Right lobe of liver (tissue), 6 donors: ENCODE results near the gene LYZL6. TPM values are rescaled to one million over a fixed set of nuclear protein-coding genes. Genes with fewer than 3 reads are reported as not detected.

Experiments
- ATAC-seq, 4 donors: fragments of 200-7000 bp; cut with Tn5 transposase; one replicate each; pipeline ENCODE4 v1.9.1; 2020; ENCODE audit warnings: mild to moderate bottlenecking in 4 of 4, moderate library complexity in 4 of 4
- DNase-seq, 3 donors: peaks; one replicate each; pipeline ENCODE4 v3.0.0-alpha.2; 2020
- H3K27ac ChIP-seq, 3 donors: fragments of 200-600 bp; one replicate each; pipeline ENCODE4 v1.8.0; 2022
- H3K27me3 ChIP-seq, 2 donors: fragments of 200-600 bp; one replicate each; pipeline ENCODE4 v1.8.0; 2022
- H3K36me3 ChIP-seq, 4 donors: fragments of 200-600 bp; sonication (generic) in 1 of 4; one replicate each; pipeline versions ENCODE4 v1.5.1 to v1.8.0; 2017 to 2022; ENCODE audit warnings: control low read depth in 1 of 4
- H3K4me1 ChIP-seq, 4 donors: fragments of 200-600 bp; sonication (generic) in 1 of 4; one replicate each; pipeline versions ENCODE4 v1.5.1 to v1.8.0; 2017 to 2022; ENCODE audit warnings: control low read depth in 1 of 4
- H3K4me3 ChIP-seq, 3 donors: fragments of 200-600 bp; one replicate each; pipeline ENCODE4 v1.8.0; 2022
- H3K9me3 ChIP-seq, 4 donors: fragments of 200-600 bp; sonication (generic) in 1 of 4; one replicate each; pipeline versions ENCODE4 v1.5.1 to v1.8.0; 2017 to 2022; ENCODE audit warnings: control low read depth in 1 of 4
- POLR2A ChIP-seq: fragments of 450-650 bp; IDR thresholded peaks from one replicate; pipeline ENCODE4 v1.6.1; 2017; ENCODE audit warnings: antibody characterized with exemption, mild to moderate bottlenecking
- WGBS: methylation state at CpG from one replicate; pipeline ENCODE4 v1.1.6; 2018; ENCODE audit warnings: low coverage, low lambda C conversion rate; ENCODE audit not compliant: insufficient coverage; ENCODE audit errors: missing lambda C conversion rate; 5-methylcytosine and 5-hydroxymethylcytosine counted together
- intact Hi-C, 2 donors: fragments of 100-400 bp; cut with DNase I; formaldehyde crosslinking; loops; one replicate each; pipeline versions ENCODE4 v1.11.2 to v1.14.1; 2022
- long read RNA-seq: library from polyadenylated mRNA; unstranded; transcript quantifications from one replicate; pipeline ENCODE4 v2.0.0, GENCODE V29; 2019
- total RNA-seq, 6 experiments: library from RNA; depleted of rRNA in 2 of 6; stranded (reverse); fragments of >200 nt in 2 of 6; fragmentation: NEBNext Ultra II Directional in 3 of 6; extraction: Animal tissue kit (Norgen Biotek cat#: 25700) in 3 of 6; gene quantifications; one replicate each; pipeline versions ENCODE4 v1.1.0 to v1.2.4, GENCODE V29; 2016 to 2023
- TF ChIP-seq, protein P1 (sequence below), 4 donors: fragments of 200-600 bp in 3 of 4; fragments of 450-650 bp in 1 of 4; IDR thresholded peaks; one replicate each; pipeline versions ENCODE4 v1.5.1 to v1.8.0; 2016 to 2022; ENCODE audit warnings: antibody characterized with exemption in 4 of 4, mild to moderate bottlenecking in 2 of 4
- donor health status: DM: no; HTN: yes; CAD: no.
- donor health status: DM: no; HTN: no; CAD: no.
- donor health status: DM: no; HTN: no; CAD: no.
- donor health status: DM: no; HTN: yes; CAD: no.
- donor health status: DM: no; HTN: yes; CAD: no.

LYZL6 gene, protein sequence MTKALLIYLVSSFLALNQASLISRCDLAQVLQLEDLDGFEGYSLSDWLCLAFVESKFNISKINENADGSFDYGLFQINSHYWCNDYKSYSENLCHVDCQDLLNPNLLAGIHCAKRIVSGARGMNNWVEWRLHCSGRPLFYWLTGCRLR
- not detected for total RNA-seq
- long read RNA-seq: 0 reads

DNA sequence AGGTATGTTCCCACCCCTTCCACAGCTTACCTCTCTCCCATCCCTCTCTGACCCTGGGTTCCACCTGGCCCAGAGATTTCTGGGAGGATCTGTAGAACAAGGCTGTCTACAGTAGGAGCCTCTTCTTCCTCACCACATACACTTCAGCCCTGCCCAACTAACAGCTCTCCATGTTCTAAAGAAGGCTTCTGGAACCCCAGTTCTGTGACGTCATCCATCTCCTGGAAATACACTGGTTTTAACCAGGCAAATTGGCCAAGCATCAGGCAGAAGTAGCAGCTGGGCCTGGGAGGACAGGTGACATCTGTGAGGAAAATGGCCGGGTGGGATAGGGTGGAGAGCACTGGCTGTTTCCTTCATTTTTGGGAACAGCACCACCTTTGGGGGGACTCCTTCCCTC, at the start of gene LYZL6:
Gene LYZL6, minus strand, starts transcription at position 177 of the 400 bp plus-strand sequence. CDS start 4,357 bp downstream, outside the sequence.
- Histone ChIP-seq H3K9me3 (no peaks in the 10 kb centered on the region), H3K27ac (no peak within 1 kb of the TSS), H3K36me3 (no peaks in the 10 kb centered on the region), H3K4me3 (no peak within 1 kb of the TSS), H3K4me1 (peaks cover 0 to 5% (median 0%) of the 10 kb centered on the region in 4 donors), H3K27me3 (no peaks in the 10 kb centered on the region)
- intact Hi-C loops: no loop called here
- TF ChIP-seq POLR2A: no peak
- TF ChIP-seq, protein P1, sequence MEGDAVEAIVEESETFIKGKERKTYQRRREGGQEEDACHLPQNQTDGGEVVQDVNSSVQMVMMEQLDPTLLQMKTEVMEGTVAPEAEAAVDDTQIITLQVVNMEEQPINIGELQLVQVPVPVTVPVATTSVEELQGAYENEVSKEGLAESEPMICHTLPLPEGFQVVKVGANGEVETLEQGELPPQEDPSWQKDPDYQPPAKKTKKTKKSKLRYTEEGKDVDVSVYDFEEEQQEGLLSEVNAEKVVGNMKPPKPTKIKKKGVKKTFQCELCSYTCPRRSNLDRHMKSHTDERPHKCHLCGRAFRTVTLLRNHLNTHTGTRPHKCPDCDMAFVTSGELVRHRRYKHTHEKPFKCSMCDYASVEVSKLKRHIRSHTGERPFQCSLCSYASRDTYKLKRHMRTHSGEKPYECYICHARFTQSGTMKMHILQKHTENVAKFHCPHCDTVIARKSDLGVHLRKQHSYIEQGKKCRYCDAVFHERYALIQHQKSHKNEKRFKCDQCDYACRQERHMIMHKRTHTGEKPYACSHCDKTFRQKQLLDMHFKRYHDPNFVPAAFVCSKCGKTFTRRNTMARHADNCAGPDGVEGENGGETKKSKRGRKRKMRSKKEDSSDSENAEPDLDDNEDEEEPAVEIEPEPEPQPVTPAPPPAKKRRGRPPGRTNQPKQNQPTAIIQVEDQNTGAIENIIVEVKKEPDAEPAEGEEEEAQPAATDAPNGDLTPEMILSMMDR (IDR thresholded peaks at IDR 0.05): no peak
- WGBS: 100% methylated on average over 1 of the region's 2 CpGs
- DNase-seq (no peak), ATAC-seq (no peak)

DNA sequence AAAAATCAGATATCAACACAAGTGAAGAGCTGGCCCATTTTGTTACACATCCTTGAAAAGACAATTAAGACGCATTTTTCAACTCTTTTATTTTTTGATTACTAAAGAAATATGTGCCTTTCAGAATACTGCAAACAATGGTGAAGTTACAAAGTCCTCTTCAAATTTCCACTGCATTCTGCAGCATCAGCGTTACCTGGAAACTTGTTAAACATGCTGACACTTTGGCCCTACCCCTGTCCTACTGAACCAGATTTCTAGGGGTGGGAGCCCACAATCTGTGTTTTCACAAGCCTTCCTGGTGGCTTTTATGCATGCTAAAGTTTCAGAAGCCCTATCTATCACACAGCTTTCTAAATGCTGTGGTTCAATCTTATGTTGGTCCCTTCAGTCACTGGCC, 47.6 kb upstream of the LYZL6 start:
- WGBS: 24% methylated on average over 2 of the region's 2 CpGs
- DNase-seq (peak in 1 of 3 donors; percentile 76), ATAC-seq (peak; percentile 80 to 90 (median 82))
- H3K4me3 ChIP-seq: no peak overlapping the region
- peak overlapping the region in 1 of 3 donors; percentile 64 for H3K27ac ChIP-seq
- TF ChIP-seq, protein P1 (IDR thresholded peaks at IDR 0.05): no peak
- TF ChIP-seq POLR2A: no peak
- no peaks in the 10 kb centered on the region for H3K36me3 ChIP-seq
- no peaks in the 10 kb centered on the region for H3K27me3 ChIP-seq
- H3K9me3 ChIP-seq: no peaks in the 10 kb centered on the region
- H3K4me1 ChIP-seq: peaks cover 0 to 51% (median 18%) of the 10 kb centered on the region in 4 donors
- intact Hi-C loops: no loop called here

DNA sequence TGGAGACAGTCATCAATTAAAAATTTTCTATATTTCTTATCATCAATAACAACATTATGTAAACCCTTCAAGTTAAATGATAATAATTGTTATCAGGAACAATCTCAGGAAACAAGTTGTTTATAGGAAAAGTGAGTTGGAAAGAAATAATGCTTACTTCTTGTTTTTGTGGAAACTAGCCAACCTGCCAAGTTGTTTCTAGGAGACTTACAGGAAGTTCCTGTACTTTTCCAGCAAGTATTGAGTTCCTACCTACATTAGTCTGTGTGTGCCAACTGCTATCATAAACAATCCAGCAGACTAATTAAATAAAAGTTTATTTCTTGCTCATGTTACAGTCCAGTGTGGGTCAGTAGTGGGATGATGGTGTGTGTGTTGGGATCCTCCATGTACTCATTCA, 44.7 kb upstream of the LYZL6 start:
- Histone ChIP-seq H3K4me3 (no peak overlapping the region), H3K9me3 (no peaks in the 10 kb centered on the region), H3K27me3 (no peaks in the 10 kb centered on the region), H3K27ac (peak overlapping the region in 1 of 3 donors; percentile 28), H3K4me1 (peaks cover 0 to 27% (median 12%) of the 10 kb centered on the region in 4 donors), H3K36me3 (no peaks in the 10 kb centered on the region)
- intact Hi-C loops: loop anchor here (10.0 kb wide), 2 partner anchors 87 to 157 kb away; no protein-coding TSS in a partner anchor
- ATAC-seq (no peak), DNase-seq (no peak)
- no peak for TF ChIP-seq POLR2A
- TF ChIP-seq, protein P1 (IDR thresholded peaks at IDR 0.05): no peak

DNA sequence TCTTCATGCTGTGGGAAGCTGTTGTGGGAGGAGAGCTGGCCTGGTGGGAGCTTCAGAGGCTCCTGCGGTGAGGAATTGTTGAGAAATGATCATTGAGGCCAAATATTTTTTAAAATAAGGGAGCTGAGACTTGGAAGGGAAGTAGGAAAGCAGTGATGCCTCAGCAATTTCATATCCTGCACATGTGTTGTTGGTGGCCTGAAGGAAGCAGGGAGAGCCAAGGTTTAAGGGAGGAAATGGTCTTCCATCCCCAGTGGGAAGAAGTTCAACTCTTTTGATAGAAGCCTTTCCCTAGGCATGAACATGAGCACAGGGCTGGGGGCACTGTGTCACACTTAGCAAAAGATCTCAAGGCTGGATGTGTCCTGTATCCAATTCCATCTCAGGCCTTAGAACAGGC, 43.1 kb upstream of the LYZL6 start, which contains the start of gene CCL14:
Gene CCL14, minus strand, starts transcription at position 87 of the 400 bp plus-strand sequence. Its CDS starts 80 bp downstream, at position 7.
- no peak for TF ChIP-seq POLR2A
- TF ChIP-seq, protein P1 (IDR thresholded peaks at IDR 0.05): no peak

More for the DNA sequence above, 43.1 kb upstream of the LYZL6 start, which contains the start of gene CCL14:
- DNase-seq (no peak), ATAC-seq (peak in 2 of 4 donors; percentile 15 to 39)
- Histone ChIP-seq H3K4me1 (peaks cover 0 to 21% (median 9%) of the 10 kb centered on the region in 4 donors), H3K9me3 (no peaks in the 10 kb centered on the region), H3K4me3 (peak within 1 kb of the TSS; percentile 24 to 37 (median 26)), H3K27me3 (no peaks in the 10 kb centered on the region), H3K36me3 (no peaks in the 10 kb centered on the region), H3K27ac (peak within 1 kb of the TSS; percentile 13 to 43 (median 41))
- WGBS: 75% methylated on average over 1 of the region's 1 CpG
- intact Hi-C loops: loop anchor here (10.0 kb wide), 2 partner anchors 88 to 158 kb away; no protein-coding TSS in a partner anchor
